AG20443 (cell line): ENCODE measurements around the gene UBE2F.
"Not testable (repeated sequence)": the region's sequence is repeated elsewhere in the genome, so short reads cannot be mapped to it uniquely, and the experiment has no call there.

ENCODE experiments used
- DNase-seq: peaks from one replicate; pipeline ENCODE4 v3.0.0; 2012; ENCODE audit warnings: low spot score, mixed read lengths

The UBE2F gene

GRCh38 chr2:238046725-238047270 is 80.0 kb downstream of the UBE2F start:
- no peak for DNase-seq

DNA sequence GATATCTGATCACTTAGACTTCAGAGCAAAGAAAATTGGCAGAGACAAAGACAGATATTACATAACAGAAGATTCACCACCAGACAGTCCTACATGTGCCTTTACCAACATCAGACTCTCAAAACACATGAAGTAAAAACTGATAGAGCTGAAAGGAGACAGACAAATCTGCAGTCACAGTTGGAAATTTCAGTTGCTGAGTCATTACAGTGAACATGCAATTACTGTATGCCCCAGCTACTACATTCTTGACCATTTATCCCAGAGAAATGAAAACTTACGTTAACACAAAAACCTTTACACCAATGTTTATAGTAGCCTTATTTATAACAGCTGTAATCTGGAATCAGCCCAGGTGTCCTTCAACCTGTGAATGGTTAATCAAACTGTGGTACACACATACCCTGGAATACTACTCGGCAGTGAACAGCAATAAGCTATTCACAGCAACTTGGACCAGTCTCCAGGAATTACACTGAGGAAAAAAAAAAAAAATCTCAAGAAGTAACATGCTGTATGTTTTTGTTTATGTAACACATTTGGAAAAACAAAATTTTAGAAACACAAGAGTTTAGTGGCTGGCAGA is 86.5 kb downstream of the UBE2F start:
- no peak for DNase-seq

DNA sequence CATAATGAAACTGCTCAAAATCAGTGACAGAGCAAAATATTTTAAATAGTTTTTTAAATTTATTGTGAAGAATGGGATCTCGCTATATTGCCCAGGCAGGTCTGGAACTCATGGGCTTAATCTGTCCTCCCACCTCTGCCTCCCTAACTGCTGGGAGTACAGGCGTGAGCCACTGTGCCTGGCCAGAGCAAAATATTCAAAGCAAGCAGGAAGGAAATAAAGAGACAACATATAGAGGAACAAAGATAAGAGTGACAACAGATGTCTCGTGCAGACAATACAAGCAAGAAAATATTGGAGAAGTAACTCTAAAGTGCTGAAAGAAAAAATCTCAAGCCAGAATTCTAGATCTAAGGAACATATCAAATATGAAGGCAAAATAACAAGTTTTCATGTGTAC is 89.0 kb downstream of the UBE2F start:
- DNase-seq = no peak

DNA sequence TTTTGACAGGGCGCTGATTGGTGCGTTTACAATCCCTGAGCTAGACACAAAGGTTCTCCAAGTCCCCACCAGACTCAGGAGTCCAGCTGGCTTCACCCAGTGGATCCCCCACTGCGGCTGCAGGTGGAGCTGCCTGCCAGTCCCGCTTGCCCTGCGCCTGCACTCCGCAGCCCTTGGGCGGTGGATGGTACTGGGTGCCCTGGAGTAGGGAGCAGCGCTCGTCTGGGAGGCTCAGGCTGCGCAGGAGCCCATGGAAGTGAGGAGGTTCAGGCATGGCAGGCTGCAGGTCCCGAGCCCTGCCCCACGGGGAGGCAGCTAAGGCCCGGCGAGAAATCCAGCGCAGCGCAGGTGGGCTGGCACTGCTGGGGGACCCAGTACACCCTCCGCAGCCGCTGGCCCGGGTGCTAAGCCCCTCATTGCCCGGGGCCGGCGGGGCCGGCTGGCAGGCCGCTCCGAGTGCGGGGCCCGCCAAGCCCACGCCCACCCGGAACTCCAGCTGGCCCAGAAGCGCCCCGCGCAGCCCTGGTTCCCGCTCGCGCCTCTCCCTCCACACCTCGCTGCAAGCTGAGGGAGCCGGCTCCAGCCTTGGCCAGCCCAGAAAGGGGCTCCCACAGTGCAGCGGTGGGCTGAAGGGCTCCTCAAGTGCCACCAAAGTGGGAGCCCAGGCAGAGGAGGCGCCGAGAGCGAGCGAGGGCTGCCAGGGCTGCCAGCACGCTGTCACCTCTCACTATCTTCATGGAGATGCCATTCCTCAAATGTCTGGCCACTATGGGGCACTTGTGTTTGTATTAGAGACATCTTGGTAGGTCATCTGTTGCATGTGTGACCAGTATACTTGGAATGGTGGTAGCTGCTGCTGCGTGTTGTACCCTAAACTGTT is 91.1 kb downstream of the UBE2F start:
- DNase-seq = not testable (repeated sequence)

GRCh38 chr2:238059505-238059904 is 92.7 kb downstream of the UBE2F start:
- DNase-seq = no peak

GRCh38 chr2:238060096-238060541 is 93.3 kb downstream of the UBE2F start:
- DNase-seq = no peak

DNA sequence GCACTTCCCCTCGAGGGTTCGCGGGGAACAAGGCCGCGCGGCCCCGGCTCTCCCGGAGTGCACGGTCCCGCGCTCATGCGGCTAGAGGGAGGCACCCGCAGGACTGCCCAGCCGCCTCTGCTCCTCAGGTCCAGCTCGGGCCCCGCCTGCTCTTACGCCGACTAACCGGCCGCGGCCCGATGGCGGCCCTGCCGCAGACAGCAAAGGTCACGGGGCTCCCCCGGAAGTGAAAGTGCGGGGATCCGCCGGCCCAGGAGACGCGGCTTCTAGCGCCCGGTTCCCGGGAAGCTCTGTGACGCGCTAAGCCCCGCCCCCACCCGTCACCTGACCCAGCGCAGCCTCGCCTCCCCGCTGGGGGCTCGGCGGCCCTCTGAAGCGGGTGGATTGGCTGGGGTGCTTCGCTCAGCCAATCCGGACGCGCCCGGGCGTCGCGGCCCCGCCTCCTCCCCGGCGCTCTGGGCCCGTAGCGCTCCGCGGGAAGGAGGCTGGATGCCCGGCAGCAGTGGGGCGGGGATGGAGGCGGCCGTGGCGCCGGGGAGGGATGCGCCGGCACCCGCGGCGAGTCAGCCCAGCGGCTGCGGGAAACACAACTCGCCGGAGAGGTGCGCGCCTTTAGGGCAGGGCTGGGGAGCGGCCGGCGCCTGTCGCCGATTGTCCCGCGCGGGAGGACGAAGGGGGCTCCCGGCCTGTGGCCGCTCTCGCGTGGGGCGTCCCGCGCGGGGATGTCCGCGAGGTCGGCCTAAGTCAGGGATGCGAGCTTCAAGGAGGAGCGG is 93.9 kb downstream of the UBE2F start, which contains the start of gene SCLY:
TSS of gene SCLY (plus strand) at position 460 of the 773 bp plus-strand sequence. CDS start at position 514, 54 bp downstream.
- DNase-seq = peak; percentile 100

GRCh38 chr2:238061315-238062202 is 94.7 kb downstream of the UBE2F start:
- peak; percentile 45 for DNase-seq

DNA sequence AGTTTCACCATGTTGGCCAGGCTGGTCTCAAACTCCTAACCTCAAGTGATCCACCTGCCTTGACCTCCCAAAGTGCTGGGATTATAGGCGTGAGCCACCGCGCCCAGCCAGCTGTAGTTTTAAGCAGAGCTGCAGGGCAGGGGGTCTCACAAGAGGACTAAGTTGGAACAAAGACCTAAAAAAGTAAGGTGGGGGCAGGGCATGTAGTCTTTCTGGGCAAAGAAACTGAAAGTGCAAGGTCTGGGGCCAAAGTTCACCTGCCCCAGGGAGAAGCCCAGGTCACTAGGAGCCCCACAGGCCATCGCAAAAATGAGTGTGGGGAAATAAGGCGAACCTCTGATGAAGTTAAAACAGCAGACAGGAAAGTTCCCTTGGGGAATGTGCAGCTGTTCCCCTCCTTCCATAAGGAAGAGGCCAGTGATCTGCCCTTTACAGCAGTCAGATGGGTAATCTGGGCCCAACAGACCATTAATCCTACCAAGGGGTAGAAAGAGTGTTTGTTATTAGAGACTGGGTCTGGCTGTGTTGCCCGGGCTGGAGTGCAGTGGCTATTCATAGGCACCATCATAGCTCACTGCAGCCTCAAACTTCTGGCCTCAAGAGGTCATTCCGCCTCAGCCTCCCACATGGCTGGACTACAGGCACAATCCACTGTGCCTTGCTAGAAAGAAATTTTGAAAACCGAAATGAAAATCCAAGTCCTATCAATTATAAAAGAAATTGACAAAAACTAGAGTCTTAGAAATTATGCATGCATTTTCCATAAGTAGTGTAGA is 96.8 kb downstream of the UBE2F start:
- no peak for DNase-seq

DNA sequence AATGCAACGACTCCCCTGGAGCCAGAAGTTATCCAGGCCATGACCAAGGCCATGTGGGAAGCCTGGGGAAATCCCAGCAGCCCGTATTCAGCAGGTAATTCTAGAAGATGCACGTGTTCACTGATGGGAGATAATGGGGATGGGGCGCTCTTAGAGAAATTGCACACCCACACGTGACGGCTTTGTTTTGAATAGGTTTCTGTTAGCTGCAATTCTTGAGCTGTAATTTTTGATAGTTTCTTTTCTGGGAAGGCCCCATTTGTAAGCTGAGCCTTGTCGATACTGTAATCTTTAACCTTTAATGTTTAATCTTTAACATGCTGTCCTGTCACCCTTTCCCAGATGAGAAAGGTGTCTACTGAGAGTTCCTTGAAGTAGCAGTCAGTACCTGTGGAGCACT is 97.6 kb downstream of the UBE2F start:
- no peak for DNase-seq

DNA sequence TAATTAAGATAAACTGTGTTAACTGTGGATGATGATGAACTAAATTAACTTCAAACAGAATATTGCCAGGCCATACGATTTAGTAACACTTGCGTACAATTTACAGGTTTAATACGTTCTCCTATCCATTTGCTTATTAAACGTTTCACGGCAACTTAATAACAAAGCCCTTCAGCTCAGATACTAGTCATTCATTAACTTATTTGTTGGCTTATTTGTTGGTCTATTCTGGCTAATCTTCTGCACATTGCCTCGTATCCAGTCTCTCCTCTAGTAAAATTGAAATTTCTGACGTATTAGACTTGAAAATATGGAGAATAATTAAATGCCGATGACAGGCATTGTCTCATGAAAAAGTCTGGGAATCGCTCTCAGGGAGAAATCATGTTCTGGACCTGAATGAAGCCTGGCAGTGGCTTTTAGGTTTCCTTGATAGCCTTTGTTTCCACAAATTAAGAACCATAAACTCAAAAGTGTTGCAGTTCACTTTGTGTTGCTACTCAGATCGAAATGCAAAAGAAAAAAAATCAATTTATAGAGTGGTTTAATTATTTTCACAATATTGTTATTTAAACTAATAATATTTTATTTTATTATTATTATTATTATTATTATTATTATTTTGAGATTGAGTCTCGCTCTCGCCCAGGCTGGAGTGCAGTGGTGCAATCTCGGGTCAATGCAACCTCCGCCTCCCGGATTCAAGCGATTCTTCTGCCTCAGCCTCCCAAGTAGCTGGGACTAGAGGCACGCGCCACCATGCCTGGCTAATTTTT is 98.4 kb downstream of the UBE2F start:
- no peak for DNase-seq

DNA sequence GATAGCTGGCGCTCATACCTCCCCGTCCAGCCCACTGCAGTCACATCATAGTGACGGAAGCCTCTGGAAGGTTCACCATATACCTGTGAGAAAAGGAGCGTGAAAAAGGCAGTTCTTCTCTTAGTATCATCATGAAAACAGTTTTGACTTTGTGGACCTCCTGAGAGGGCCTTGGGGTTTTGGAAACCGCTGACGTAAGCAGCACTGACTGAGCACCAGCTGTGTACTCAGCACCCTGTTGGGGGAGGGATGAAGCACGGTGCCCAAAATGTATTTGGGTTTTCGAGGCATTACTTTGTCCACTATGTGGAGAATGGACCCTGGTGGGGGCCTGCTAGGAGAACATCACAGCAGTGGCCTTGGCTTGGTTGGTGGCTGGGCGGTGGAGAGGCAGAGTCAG is 99.4 kb downstream of the UBE2F start:
- DNase-seq = no peak

DNA sequence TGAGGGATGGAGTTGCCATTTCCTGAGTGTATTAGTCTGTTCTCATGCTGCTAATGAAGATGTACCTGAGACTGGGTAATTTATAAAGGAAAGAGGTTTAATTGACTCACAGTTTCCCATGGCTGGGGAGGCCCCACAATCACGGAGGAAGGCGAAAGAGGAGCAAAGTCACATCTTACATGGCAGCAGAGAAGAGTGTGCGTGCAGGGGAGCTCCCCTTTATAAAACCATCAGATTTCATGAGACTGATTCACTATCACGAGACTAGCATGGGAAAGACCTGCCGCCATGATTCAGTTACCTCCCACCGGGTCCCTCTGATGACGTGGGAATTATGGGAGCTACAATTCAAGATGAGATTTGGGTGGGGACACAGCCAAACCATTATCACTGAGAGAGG is 99.9 kb downstream of the UBE2F start:
- DNase-seq = not testable (repeated sequence)

GRCh38 chr2:238067939-238068338 is 101.1 kb downstream of the UBE2F start:
- no peak for DNase-seq

DNA sequence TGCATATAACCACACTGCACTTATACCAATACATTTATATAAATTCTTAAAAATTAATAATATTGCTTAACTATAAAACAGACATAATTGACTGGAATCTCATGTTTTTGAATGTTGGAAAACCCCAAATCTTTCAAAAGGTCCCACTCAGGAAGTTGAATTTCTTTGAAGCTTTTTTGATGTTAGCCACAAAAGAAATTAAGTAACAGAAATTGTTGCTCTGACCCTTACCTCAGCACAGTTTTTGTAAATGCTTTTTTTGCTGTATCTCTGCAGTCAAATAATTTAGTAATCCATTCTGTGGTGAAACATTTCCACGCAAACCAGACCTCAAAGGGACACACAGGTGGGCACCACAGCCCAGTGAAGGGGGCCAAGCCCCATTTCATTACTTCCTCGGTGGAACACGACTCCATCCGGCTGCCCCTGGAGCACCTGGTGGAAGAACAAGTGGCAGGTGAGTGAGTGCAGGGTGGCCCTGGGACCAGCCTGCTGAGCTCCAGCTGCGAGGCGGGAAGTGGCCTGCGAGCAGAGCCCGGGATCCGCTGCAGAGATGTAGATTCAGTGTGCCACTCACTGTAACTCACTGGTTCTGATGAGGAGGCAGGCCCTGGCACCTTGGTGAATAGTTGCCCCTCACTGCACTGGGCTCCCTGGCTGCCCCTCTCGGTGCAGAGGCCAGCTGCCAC is 102.4 kb downstream of the UBE2F start:
- DNase-seq = no peak

DNA sequence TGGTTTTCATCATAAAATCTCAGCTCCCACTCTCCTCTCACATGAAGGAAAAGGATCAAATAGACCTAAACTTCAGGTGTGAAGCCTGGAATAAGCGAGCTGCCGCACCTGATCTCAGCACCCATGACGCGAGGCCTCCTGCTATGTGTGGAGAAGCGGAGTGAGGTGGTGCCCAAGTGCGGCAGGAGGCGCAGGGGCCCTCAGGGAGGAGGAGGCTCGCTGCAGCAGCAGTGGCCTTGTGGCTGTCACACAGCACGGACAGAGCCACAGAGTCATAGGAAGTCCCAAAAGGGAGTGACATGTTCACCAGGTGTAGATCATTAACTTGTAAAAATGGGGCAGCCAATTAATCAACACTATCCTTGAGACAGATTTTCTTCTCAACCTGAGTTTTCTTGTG is 103.1 kb downstream of the UBE2F start:
- DNase-seq = no peak

DNA sequence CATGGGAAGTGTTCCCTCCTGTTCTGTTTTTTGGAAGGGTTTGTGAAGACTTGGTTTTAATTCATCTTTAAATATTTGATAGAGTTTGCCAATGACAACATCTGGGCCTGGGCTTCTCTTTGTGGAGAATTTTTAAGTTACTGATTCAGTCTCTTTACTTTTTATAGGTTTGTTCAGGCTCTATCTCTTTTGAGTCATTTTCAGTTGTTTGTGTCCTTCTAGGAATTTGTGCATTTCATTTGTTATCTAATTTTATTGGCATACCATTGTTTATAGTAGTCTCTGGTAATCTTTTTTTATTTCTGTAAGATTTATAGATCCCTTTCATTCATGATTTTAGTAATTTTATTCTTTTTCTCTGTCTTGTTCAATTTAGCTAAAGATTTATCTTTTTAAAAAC is 108.6 kb downstream of the UBE2F start:
- no peak for DNase-seq

DNA sequence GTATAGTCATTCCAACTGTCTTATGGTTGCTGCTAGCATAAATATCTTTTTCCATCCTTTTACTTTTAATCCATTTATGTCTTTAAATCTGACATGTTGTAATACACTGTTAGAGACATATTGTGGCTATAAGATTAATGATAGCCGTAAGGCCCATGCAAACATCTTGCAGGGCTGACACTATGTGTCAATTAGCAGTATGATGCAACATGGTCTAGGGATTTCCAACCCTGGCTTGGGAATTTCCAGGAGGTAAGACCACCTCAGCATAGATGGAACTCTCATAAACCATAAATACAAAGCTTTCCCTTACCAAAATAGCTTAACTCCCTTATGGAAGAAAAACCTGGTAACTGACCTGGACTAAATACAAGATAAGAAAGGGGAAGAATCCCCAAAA is 110.5 kb downstream of the UBE2F start:
- no peak for DNase-seq

DNA sequence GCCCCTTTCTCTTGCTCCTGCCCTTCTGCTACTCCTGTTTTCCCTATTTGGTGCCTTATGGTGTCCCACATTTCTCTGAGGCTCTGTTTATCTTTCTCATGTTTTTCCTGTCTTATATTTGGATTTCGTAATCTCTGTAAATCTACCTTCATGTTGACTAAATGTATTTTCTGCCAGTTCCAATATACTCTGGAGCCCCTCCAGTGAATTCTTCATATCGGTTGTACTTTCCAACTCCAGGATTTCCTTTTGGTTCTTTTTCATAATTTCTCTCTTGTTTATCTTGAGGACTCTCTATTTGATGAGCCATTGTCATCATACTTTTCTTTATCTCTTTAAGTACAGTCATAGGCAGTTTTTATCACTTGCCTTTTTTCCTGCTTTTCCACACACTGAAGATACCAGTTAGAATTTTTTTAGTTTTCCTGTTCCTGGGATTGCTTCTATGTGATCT is 113.1 kb downstream of the UBE2F start:
- no peak for DNase-seq
